Astrocyte of the hippocampus (primary cell): ENCODE measurements around the gene RAD50.
"Not testable (repeated sequence)": the region's sequence is repeated elsewhere in the genome, so short reads cannot be mapped to it uniquely, and the experiment has no call there.

Source experiments
- DNase-seq: peaks from one replicate; pipeline ENCODE4 v3.0.0; 2011; ENCODE audit warnings: low read depth, low spot score

The RAD50 gene

DNA sequence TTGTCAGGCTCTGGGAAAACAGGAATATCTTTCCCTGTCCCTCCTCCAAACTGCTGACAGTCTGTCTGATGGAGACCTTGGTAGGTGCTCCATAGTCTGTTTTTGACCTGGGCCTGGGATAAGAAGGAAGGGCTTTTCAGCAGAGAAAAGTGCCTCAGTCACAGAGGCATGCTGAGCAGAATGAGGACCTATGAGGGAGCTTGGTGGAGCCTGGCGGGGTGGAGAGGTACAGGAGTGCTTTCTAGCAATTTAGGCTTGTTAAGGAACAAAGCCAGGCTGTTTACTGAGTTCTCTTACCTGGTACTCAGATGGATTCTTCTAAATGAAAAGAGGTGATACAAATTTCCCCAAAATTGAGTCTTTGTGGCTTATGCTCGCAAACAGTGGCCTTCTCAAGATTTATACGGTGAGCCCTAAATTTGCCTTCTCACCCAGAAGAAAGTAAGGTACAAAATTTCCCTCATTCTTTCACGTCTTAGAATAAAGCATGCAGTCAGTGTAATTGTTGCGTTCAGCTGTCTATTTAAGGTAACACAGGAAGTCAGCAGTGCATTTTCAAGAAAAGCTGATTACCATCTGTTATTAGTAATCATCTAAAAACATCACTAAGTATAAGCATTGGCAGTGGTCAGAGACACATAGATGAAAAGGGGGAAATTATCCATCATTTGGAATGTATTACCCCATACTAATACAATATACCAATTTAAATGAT lies 72.6 kb downstream of the RAD50 start:
- no peak for DNase-seq

DNA sequence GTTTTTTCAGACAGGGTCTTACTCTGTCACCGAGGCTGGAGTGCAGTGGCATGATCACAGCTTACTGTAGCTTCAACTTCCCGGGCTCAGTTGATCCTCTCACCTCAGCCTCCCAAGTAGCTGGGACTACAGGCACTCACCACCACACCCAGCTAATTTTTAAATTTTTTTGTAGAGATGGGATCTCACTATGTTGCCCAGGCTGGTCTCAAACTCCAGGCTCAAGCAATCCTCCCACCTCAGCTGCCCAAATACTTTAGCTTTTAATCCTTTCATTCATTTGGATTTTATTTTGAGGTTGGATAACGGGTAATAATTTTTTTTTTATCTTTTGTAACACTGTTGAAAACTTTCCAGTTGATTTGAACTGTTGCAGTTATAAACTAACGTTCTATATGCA lies 76.8 kb downstream of the RAD50 start:
- not testable (repeated sequence) for DNase-seq

DNA sequence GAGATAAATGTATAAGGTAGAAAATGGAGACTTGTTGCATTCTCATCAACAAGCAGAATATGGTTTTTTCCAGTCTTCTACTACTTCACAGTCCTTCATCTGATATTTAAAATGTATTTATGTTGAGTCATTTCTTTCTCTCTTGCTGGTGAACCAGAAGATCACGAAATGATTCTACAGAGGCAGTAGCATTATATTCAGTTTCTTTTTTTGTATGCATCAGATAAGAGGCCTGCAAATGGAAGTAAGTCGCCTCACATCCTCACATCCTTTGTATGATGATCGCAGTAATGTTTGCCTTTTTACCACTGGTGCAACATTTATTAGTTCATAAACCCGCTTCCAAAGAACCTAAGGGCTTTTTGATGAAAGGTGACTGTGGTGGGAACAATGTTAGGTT lies 79.1 kb downstream of the RAD50 start:
- no peak for DNase-seq

DNA sequence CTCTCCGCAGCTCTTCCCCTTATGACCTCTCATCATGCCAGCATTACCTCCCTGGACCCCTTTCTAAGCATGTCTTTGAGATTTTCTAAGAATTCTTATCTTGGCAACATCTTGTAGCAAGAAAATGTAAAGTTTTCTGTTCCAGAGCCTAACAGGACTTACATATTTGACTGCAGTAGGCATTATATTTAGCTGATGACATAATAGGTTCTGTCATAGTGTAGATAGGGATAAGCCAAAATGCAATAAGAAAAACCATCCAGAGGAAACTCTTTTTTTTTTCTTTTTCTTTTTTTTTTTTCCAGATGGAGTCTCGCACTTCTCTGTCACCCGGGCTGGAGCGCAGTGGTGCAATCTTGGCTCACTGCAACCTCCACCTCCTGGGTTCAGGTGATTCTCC lies 80.5 kb downstream of the RAD50 start:
- DNase-seq: no peak

DNA sequence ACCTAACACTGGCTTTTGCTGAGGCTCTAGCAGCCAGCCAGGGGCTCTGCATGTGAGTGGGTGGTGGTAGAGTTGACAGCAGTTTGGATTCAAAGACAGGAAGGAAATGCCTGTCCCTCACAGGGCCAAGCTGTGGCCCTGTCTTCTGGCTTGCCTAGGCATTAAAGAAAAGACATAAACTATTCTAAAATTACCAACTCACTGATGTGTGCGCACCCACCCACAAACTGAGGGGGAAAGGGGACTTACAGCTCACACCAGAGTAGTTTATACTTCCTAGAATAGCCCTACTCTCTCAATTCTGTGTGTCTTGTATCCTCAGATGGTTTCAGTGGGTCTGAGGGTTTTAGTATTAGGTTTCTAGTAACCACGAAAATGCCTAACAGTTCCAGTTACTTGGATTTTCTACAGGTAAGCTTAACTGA lies 82.9 kb downstream of the RAD50 start:
- DNase-seq: no peak

DNA sequence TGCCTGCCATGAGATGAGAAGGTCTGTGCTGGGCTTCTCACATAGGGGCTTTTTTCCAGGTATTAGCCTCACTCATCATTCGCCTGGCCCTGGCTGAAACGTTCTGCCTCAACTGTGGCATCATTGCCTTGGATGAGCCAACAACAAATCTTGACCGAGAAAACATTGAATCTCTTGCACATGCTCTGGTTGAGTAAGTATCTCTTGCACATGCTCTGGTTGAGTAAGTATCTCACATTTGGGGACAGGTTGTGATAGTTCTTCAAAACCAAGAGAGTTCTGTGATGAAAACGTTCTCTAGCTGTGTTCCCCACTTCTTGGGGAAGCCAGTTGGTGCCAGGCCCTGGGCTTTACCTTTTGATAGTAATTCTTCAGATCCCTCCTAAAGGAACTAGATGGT lies 83.8 kb downstream of the RAD50 start:
- DNase-seq: no peak

DNA sequence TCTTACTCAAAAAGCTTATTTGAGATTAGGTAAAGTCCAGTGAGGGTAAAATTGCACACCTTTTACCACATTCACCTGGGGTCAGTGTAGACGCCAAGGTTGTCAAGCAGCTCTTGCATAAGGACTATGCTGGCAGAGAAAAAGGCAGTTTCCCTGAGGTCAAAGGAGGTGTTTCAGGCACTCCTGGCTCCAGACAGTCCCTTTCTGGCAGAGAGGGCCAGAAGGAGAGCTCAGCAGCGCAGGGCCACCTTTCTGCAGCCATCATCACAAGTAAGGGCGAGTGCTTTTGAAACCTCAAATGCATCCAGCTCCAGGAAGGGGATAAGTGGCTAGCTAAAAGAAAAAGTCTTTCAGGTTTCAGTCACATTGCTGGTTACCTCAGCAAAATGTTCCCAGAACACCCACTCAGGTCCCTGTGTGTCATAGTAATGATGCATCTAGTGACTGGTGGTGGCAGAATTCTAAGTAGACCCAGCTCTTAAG lies 84.5 kb downstream of the RAD50 start:
- DNase-seq: no peak

DNA sequence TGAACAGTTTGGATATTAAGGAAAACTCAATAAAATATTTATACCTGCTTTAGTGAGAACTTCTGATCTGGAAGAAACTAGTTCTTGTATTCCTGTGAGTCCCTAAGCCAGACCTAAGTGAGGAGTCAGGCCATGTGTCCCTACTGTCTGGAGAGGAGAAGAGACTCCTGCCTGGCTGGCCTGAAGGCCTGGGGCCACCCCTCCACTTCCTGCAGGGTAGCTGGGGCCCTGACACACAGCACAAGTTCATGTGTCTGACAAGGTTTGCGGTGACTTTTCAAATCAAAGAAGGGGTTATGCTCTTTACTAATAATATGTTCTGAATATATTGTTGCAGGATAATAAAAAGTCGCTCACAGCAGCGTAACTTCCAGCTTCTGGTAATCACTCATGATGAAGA lies 85.1 kb downstream of the RAD50 start:
- DNase-seq: no peak

DNA sequence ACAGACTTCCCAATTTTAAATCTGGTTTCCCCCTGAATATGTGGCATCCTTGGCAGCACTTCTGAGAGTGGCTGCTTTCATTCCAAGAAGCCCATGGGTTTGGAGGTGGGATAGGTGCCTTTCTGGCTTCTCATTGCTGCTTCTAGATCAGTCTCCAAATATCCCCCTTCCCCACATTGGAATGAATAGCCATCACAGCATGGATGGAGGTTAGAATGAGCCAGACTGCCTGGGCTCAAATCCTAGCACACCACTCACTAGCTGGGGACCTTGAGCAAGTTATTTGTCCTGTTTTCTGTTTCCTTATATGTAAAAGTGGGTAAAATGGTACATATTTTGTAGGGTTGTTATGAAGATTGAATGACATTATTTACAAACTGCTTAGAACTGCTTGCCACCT lies 87.4 kb downstream of the RAD50 start:
- DNase-seq: no peak

DNA sequence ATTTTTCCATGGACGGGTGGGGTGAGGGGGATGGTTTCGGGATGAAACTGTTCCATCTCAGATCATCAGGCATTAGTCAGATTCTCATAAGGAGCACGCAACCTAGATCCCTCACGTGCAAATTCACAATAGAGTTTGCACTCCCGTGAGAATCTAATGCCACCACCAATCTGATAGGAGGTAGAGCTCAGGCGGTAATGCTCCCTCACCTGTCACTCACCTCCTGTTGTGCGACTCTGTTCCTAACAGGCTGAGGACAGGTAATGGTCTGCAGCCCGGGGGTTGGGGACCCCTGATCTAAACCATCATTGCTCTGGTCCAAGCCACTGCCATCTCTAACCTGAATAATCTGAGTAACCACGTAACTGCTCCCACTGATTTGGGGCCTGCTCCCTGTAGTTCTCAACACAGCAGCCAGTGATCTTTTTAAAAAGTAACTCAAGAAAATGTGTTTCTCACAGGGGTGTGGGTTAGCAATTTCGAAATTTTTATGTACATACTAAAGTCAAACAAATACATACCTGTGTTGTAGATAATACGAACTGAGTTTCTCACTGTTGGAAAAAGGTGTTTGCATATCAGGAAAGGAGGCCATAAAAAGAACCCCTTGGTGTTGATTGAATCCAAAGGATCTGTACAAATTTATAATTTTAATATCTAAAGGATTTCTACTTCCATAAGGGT lies 89.9 kb downstream of the RAD50 start:
- DNase-seq: no peak

DNA sequence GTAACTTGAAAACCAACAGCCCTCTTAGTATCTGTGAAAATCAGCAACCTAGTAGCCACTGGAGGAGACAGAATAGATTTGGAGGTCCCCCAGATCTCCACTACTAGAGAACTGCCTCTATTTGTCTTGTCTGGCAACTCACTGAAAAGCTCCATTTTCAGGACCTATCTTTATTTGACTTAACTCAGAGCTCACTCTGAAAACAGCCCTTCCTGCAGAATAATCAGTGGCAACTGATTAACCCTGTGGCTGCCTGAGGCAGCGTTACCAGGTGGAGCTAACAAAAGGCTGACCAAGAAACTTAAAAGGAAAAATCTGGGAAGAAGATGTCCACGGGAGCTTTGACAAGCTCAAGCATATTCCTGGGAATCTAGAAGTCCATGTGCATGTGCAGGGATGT lies 90.7 kb downstream of the RAD50 start:
- DNase-seq: no peak

DNA sequence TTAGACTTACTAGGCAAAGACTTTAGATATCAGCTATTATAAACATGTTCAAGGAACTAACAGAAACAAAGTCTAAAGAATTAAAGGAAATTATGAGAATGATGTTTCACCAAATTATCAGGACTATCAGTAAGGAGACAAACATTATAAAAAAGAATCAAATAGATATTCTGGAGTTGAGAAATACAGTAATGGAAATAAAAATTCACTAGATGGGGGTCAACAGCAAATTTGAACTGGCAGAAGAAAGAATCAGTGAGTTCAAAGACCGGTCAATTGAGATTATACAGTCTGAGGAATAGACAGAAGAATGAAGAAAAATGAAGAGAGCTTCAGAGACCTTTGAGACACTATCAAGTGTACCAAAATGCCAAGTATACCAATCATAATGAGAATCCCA lies 91.6 kb downstream of the RAD50 start:
- no peak for DNase-seq

DNA sequence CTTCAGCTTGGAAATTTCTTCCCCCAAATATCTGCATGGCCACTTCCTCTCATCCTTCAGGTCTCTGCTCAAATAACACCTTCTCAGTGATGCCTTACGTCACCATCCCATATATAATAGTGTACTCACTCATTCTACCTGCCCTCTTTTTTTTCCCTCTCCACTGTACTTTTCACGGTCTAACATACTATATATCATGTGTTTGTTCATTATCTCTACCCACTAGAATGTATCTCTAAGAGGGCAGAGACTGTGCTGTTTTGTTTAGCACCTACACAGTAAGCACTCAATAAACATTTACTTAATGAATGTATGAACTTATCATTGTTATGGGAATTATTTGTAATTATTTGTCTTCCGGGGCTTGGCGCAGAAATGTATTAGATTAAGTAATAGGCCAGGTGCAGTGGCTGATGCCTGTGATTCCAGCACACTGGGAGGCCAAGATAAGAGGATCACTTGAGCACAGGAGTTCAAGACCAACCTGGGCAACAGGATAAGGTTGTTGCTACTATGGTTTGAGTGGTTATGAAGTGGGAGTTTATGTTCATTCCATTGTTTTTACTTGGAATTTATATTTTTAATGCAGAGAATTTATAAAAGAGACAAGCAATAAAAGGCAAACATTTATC lies 95.2 kb downstream of the RAD50 start:
- DNase-seq: no peak

DNA sequence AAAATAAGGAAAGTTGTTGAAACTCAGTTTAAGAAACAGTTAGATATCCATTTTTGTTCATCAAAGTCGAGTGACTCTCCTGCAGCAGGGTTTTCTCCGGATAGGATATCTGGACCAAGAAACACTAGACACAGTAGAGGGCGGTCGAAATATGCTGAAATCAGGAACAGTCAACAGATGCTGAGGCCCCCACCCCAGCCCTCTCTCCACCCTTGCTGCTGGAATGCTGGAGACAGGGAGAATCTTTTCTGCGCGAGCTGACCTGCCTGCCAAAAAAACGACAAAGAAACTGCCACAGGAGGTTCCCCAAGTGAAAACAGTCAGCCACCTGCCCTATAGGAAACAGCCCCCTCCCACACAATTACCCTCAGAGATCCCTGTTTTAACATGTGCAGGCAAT lies 96.9 kb downstream of the RAD50 start:
- no peak for DNase-seq

DNA sequence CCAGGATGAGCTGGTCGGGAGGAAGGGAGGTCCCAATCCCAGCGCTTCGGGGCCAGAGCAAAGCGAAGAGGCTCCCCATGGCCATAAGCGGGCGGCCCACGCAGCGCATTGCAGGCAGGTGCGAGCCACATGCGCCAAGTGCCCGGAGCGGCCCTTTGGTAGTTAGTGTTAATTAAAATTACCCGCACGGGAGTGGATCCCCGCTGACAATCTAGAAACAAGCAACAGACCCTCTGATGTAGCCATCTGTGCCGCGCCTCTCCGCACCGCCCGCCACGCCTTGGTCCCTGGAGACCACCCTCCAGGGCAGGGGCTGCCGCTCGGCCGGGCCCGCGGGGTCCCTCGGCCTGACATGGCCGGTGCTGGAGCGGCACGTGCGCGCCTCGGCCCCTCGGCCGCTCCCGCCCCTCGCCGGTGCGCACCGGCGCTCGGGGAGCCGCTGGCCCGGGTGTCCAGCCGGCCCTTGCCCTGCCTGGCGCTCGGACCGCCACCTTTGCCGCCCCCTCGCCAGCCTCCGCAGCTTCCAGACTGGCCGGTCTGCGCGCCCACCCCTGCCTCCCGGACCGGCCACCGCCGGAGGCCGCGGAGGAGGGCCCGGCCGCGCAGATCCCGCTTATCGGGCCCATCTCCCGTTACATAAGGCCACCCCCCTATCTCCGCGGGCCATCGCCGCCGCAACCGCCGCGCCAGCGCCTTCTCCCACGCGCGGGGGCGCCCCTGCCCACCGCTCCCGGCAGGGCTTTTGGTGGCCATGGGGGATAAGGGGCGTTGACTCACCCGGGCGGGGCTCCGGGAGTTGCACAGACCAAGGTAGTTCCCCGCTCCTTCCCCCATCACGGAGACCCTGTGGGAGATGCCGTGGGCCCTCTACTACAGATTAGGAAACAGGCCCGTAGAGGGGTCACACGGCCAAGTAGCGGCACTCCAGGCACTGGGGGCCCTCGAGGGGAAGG lies 99.3 kb downstream of the RAD50 start:
- DNase-seq: peak; percentile 67

DNA sequence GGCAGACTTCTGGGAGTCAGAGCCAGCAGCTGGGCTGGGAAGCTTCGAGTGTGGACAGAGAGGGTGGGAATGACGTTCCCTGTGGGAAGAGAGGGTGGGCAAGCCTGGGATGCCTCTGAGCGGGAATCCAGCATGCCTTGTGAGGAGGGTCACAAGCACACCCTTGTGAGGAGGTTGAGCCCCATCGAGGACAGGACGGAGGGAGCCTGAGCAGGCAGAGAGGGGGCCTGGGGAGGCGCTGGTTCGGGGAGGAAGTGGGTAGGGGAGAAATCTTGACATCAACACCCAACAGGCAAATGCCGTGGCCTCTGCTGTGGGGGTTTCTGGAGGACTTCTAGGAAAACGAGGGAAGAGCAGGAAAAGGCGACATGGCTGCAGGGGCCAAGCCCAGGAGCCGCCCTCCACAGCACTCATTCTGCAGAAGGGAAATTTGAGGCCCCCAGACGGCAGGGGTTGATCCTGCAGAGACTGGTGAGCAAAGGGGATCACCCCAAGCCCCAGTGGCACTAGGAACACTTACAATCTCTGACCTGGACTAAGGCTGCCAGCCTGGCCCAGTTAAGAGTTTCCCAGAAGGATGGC lies 100.1 kb downstream of the RAD50 start:
- DNase-seq: no peak

DNA sequence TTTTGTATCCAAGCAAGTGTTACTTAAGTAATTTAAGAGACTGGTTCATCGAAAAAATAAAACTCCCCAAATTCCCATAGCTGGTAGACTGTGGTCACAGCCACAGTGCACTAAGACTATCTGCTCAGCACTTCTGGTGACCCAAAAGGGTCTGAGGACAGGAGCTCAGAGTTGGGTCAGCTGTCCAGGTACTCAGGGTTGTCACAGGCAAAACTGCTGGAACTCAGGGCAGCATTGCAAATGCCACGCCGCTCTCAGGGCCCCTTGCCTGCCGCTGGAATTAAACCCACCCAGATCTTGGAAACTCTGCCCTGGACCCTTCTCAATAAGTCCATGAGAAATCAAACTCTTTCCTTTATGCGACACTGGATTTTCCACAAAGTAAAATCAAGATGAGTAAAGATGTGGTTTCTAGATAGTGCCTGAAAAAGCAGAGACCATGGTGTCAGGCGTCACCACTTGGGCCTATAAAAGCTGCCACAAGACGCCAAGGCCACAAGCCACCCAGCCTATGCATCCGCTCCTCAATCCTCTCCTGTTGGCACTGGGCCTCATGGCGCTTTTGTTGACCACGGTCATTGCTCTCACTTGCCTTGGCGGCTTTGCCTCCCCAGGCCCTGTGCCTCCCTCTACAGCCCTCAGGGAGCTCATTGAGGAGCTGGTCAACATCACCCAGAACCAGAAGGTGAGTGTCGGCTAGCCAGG lies 101.1 kb downstream of the RAD50 start, which contains the start of gene IL13:
Gene IL13 (plus strand): TSS at position 498 of the 705 bp plus-strand sequence. CDS start 14 bp downstream, at position 512.
- no peak for DNase-seq

DNA sequence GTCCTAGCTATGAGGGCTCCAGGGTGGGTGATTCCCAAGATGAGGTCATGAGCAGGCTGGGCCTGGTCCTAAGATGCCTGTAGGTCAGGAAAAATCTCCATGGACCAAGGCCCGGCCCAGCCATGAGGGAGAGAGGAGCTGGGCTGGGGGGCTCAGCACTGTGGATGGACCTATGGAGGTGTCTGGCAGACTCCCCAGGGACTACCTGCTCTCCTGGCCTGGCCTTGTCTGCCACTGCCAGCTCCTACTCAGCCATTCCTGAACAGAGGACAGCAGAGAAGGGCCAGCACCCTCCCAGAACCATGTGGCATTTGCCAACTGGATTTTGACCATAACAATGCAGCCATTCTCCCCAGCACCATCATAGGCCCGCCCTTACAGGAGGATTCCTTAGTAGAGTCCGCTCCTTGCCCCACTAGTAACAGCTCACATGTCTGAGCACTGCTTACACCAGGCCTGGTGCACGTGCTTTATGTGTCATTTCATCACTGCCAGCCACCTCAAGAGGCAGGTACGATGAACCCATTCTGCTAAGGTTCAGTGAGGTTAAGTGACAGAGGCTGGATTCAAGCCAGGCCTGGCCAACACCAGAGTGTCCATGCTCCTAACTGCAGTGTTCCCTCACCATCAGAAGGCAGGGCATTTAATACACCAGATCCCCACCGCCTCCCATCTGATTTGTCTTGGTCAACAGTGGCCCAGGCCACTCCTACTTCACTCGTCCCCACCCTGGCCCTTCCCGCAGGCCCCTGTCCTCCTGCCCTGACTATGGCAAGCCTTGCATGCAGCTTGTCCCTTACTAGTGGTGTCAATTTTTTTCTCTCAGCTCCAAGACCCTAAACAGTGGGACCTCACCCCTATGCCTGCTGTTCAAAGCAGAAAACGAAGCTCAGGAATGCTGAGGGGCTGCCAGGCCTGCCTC lies 101.9 kb downstream of the RAD50 start:
- DNase-seq: no peak
